ENCODE data around the gene GLRA3. TPM values are rescaled to one million over a fixed set of nuclear protein-coding genes. Genes with fewer than 3 reads are reported as not detected.

The GLRA3 gene
- total RNA-seq, 1 donor from 2014 or later, result not detected

- intact Hi-C loops (cut with micrococcal nuclease), result no loop called here
Observed at GRCh38 chr4:174665799-174666198, 163.2 kb downstream of the GLRA3 start.

- intact Hi-C loops (cut with micrococcal nuclease), result no loop called here
Observed at GRCh38 chr4:174663216-174663615, 165.8 kb downstream of the GLRA3 start.

GRCh38 chr4:174658246-174658645 lies 170.8 kb downstream of the GLRA3 start:
- intact Hi-C loops (cut with micrococcal nuclease), result no loop called here

GRCh38 chr4:174657472-174657871 lies 171.6 kb downstream of the GLRA3 start:
- intact Hi-C loops (cut with micrococcal nuclease), result no loop called here

- intact Hi-C loops (cut with micrococcal nuclease), result no loop called here
Observed at GRCh38 chr4:174654634-174655033, 174.4 kb downstream of the GLRA3 start.

- intact Hi-C loops (cut with micrococcal nuclease), result no loop called here
Observed at GRCh38 chr4:174650711-174651355, 178.2 kb downstream of the GLRA3 start.

GRCh38 chr4:174648812-174649211 lies 180.2 kb downstream of the GLRA3 start:
- intact Hi-C loops (cut with micrococcal nuclease), result no loop called here

GRCh38 chr4:174646326-174646725 lies 182.7 kb downstream of the GLRA3 start:
- intact Hi-C loops (cut with micrococcal nuclease), result no loop called here

GRCh38 chr4:174640146-174640545 lies 188.9 kb downstream of the GLRA3 start:
- intact Hi-C loops (cut with micrococcal nuclease), result no loop called here

GRCh38 chr4:174635732-174636131 lies 193.3 kb downstream of the GLRA3 start:
- intact Hi-C loops (cut with micrococcal nuclease), result no loop called here

- intact Hi-C loops (cut with micrococcal nuclease), result loop anchor here (2.0 to 5.0 kb wide), 4 partner anchors 43 to 1684 kb away; partner anchors contain the start of genes CEP44, FBXO8 and SPCS3
Observed at GRCh38 chr4:174633399-174633798, 195.6 kb downstream of the GLRA3 start.

- intact Hi-C loops (cut with micrococcal nuclease), result loop anchor here (1.0 to 5.0 kb wide), 8 partner anchors 41 to 1685 kb away; partner anchors contain the start of genes CEP44, FBXO8, HPGD and SPCS3
Observed at GRCh38 chr4:174631901-174632758, 196.9 kb downstream of the GLRA3 start.

GRCh38 chr4:174629907-174630450 lies 199.1 kb downstream of the GLRA3 start:
- intact Hi-C loops (cut with micrococcal nuclease), result loop anchor here (5.0 kb wide), 1 partner anchor 1687 kb away; the partner anchor contains the start of gene SPCS3

- intact Hi-C loops (cut with micrococcal nuclease), result no loop called here
Observed at GRCh38 chr4:174629265-174629664, 199.8 kb downstream of the GLRA3 start.

GRCh38 chr4:174628191-174628590 lies 200.9 kb downstream of the GLRA3 start:
- intact Hi-C loops (cut with micrococcal nuclease), result no loop called here

- intact Hi-C loops (cut with micrococcal nuclease), result no loop called here
Observed at GRCh38 chr4:174627473-174627872, 201.6 kb downstream of the GLRA3 start.

GRCh38 chr4:174626342-174627008 lies 202.6 kb downstream of the GLRA3 start:
- intact Hi-C loops (cut with micrococcal nuclease), result no loop called here

- intact Hi-C loops (cut with micrococcal nuclease), result no loop called here
Observed at GRCh38 chr4:174616661-174617060, 212.4 kb downstream of the GLRA3 start.

GRCh38 chr4:174613979-174614378 lies 215.1 kb downstream of the GLRA3 start:
- intact Hi-C loops (cut with micrococcal nuclease), result no loop called here

GRCh38 chr4:174611792-174612191 lies 217.3 kb downstream of the GLRA3 start:
- intact Hi-C loops (cut with micrococcal nuclease), result no loop called here

- intact Hi-C loops (cut with micrococcal nuclease), result no loop called here
Observed at GRCh38 chr4:174607792-174608191, 221.3 kb downstream of the GLRA3 start.

- intact Hi-C loops (cut with micrococcal nuclease), result no loop called here
Observed at GRCh38 chr4:174604198-174604597, 224.8 kb downstream of the GLRA3 start.
